ENCODE results near the gene NDE1. TPM values are rescaled to one million over a fixed set of nuclear protein-coding genes. Genes with fewer than 3 reads are reported as not detected.

NDE1 gene
- total RNA-seq, 1 donor from 2014 or later: 50.6 TPM

- DNase-seq (ENCODE audit: extremely low read depth, low read depth, low spot score): no peak
Observed at GRCh38 chr16:15732416-15732815, 82.4 kb downstream of the NDE1 start.

- DNase-seq (ENCODE audit: extremely low read depth, low read depth, low spot score): no peak
Observed at GRCh38 chr16:15735610-15736009, 85.6 kb downstream of the NDE1 start.

- DNase-seq (ENCODE audit: extremely low read depth, low read depth, low spot score): no peak
Observed at GRCh38 chr16:15736529-15736928, 86.5 kb downstream of the NDE1 start.

GRCh38 chr16:15737140-15737644 lies 87.1 kb downstream of the NDE1 start:
- no peak for DNase-seq (ENCODE audit: extremely low read depth, low read depth, low spot score)

- DNase-seq (ENCODE audit: extremely low read depth, low read depth, low spot score): no peak
Observed at GRCh38 chr16:15739464-15739863, 89.4 kb downstream of the NDE1 start.

- DNase-seq (ENCODE audit: extremely low read depth, low read depth, low spot score): no peak
Observed at GRCh38 chr16:15739950-15740349, 89.9 kb downstream of the NDE1 start.

GRCh38 chr16:15741207-15741871 lies 91.3 kb downstream of the NDE1 start:
- DNase-seq (ENCODE audit: extremely low read depth, low read depth, low spot score): no peak

GRCh38 chr16:15742716-15743115 lies 92.7 kb downstream of the NDE1 start:
- DNase-seq (ENCODE audit: extremely low read depth, low read depth, low spot score): no peak

GRCh38 chr16:15743657-15744056 lies 93.6 kb downstream of the NDE1 start:
- no peak for DNase-seq (ENCODE audit: extremely low read depth, low read depth, low spot score)

GRCh38 chr16:15746332-15746731 lies 96.3 kb downstream of the NDE1 start:
- no peak for DNase-seq (ENCODE audit: extremely low read depth, low read depth, low spot score)

GRCh38 chr16:15747937-15748336 lies 97.9 kb downstream of the NDE1 start:
- no peak for DNase-seq (ENCODE audit: extremely low read depth, low read depth, low spot score)

GRCh38 chr16:15748654-15749053 lies 98.6 kb downstream of the NDE1 start:
- DNase-seq (ENCODE audit: extremely low read depth, low read depth, low spot score): no peak

- no peak for DNase-seq (ENCODE audit: extremely low read depth, low read depth, low spot score)
Observed at GRCh38 chr16:15749371-15749770, 99.3 kb downstream of the NDE1 start.

GRCh38 chr16:15749985-15750384 lies 99.9 kb downstream of the NDE1 start:
- DNase-seq (ENCODE audit: extremely low read depth, low read depth, low spot score): no peak

GRCh38 chr16:15751940-15752339 lies 101.9 kb downstream of the NDE1 start:
- DNase-seq (ENCODE audit: extremely low read depth, low read depth, low spot score): no peak

- DNase-seq (ENCODE audit: extremely low read depth, low read depth, low spot score): no peak
Observed at GRCh38 chr16:15752717-15753488, 102.9 kb downstream of the NDE1 start.

GRCh38 chr16:15754821-15755534 lies 104.9 kb downstream of the NDE1 start:
- no peak for DNase-seq (ENCODE audit: extremely low read depth, low read depth, low spot score)

GRCh38 chr16:15757077-15757386 lies 107.0 kb downstream of the NDE1 start:
- no peak for DNase-seq (ENCODE audit: extremely low read depth, low read depth, low spot score)

- DNase-seq (ENCODE audit: extremely low read depth, low read depth, low spot score): no peak
Observed at GRCh38 chr16:15757630-15758251, 107.7 kb downstream of the NDE1 start.

- no peak for DNase-seq (ENCODE audit: extremely low read depth, low read depth, low spot score)
Observed at GRCh38 chr16:15759070-15759469, 109.0 kb downstream of the NDE1 start.

- DNase-seq (ENCODE audit: extremely low read depth, low read depth, low spot score): no peak
Observed at GRCh38 chr16:15760129-15760528, 110.1 kb downstream of the NDE1 start.

All from glomerular endothelial cell (primary cell).